Measurements from ENCODE around the gene KANK2.
"Not testable (repeated sequence)": the region's sequence is repeated elsewhere in the genome, so short reads cannot be mapped to it uniquely, and the experiment has no call there.

KANK2 gene

DNA sequence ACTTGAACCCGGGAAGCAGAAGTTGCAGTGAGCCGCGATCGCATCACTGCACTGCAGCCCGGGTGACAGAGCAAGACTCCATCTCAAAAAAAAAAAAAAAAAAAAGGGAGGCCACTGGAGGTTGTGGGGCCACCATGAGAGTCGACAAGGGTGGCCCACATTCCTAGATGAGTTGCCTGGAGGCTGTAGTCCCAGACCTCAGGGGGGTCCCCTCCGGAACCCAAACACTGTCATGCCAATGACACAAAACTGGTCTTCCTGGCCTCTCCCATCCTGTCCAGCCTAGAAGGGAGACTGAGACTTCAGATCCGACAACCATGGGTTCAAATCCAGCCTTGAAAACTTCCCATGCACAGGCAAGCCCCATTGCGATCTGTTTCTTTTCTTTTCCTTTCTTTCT, 56.4 kb downstream of the KANK2 start:
- no peak overlapping the region for H3K4me3 ChIP-seq (ENCODE audit: low read depth, low read length)
- TF ChIP-seq, protein P1, sequence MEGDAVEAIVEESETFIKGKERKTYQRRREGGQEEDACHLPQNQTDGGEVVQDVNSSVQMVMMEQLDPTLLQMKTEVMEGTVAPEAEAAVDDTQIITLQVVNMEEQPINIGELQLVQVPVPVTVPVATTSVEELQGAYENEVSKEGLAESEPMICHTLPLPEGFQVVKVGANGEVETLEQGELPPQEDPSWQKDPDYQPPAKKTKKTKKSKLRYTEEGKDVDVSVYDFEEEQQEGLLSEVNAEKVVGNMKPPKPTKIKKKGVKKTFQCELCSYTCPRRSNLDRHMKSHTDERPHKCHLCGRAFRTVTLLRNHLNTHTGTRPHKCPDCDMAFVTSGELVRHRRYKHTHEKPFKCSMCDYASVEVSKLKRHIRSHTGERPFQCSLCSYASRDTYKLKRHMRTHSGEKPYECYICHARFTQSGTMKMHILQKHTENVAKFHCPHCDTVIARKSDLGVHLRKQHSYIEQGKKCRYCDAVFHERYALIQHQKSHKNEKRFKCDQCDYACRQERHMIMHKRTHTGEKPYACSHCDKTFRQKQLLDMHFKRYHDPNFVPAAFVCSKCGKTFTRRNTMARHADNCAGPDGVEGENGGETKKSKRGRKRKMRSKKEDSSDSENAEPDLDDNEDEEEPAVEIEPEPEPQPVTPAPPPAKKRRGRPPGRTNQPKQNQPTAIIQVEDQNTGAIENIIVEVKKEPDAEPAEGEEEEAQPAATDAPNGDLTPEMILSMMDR (IDR thresholded peaks at IDR 0.05; ENCODE audit: low read depth, low read length, missing control alignments): no peak
- no peak for DNase-seq (ENCODE audit: low read depth)

DNA sequence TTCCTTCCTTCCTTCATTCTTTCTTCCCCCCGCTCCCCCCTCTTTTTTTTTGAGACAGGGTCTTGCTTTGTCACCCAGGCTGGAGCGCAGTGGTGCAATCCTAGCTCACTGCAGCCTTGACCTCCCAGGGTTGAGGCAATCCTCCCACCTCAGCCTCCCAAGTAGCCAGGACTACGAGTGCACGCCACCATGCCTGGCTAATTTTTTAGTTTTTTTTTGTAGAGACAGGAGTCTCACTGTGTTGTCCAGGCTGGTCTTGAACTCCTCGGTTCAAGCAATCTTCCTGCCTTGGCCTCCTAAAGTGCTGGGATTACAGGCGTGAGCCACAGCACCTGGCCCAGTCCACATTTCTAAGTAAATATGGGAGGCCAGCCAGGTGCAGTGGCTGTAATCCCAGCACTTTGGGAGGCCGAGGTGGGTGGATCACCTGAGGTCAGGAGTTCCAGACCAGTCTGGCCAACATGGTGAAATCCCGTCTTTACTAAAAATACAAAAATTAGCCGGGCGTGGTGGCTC, 57.3 kb downstream of the KANK2 start:
- not testable (repeated sequence) for H3K4me3 ChIP-seq (ENCODE audit: low read depth, low read length); DNase-seq (ENCODE audit: low read depth)

DNA sequence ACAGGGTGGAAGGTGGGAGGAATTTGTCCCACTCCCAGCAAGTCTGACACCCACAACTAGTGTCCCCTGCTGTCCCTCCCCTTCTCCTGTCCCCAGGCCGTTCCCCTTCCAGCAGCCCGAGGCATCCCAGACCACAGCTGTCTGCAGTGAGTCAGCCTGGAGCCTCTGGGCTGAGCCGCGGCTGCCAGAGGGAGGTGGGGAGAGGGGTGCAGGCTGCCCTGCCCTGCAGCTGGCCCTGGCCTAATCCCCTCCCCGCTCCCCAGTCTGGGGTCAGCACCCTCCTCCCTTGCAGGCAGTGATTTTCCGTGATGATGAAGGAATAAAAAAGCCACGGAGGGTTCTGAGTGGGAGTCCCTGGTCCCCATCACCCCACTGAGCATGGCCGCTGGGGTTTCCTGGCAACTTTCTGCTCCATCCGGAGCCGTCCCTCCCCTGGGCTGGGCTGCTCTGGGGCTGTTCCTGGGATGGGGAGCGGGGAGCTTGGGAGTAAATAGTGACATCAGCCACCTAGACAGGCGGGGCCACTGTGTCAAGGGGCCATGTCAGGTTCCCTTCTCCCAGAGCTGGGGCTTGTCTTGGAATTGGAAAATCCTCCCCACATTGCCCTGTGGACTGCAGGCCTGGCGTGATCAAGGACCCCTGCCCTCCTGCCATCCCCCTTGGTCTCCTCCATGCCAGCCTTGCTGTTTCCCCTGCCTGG, 58.6 kb downstream of the KANK2 start:
- DNase-seq (ENCODE audit: low read depth): no peak
- TF ChIP-seq, protein P1 (IDR thresholded peaks at IDR 0.05; ENCODE audit: low read depth, low read length, missing control alignments): no peak
- no peak overlapping the region for H3K4me3 ChIP-seq (ENCODE audit: low read depth, low read length)

DNA sequence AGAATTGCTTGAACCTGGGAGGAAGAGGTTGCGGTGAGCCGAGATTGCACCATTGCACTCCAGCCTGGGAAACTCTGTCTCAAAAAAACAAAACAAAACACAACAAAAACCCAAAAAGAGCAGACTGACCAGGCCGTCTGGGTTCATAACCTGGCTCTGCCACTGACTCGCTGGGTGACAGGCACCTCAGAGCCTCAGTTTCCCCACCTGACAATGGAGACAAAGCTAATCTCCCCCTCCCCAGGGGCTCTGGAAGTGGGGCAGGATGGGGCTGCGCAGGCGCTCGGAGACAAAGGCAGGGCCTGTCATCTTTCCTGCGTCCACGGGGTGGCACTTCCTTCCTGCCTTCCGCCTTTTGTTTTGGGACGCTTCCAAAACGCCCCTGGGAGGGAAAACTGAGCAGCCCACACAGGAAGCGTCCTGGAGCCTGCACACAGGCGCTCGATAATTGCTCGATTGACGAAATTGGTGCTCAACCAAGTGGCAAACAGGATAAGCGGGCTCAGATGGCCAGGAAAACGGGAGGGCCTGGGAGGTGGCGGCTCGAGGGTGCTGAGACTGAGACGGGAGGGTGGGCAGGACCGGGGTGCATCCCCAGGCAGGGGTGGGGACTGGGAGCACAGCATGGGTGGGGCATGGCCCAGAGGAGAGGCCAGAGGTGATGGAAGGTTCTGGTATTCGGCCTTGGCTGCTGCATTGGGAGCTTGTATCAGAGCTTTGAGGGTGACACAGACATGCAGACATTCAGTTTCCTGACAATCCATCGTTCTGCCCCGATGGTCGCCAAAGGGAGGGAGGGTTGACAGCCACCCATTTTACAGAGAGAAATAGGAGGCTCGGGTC, 59.6 kb downstream of the KANK2 start:
- H3K4me3 ChIP-seq (ENCODE audit: low read depth, low read length): peak overlapping the region; percentile 34
- TF ChIP-seq, protein P1 (IDR thresholded peaks at IDR 0.05; ENCODE audit: low read depth, low read length, missing control alignments): peak; percentile 87
- DNase-seq (ENCODE audit: low read depth): no peak

DNA sequence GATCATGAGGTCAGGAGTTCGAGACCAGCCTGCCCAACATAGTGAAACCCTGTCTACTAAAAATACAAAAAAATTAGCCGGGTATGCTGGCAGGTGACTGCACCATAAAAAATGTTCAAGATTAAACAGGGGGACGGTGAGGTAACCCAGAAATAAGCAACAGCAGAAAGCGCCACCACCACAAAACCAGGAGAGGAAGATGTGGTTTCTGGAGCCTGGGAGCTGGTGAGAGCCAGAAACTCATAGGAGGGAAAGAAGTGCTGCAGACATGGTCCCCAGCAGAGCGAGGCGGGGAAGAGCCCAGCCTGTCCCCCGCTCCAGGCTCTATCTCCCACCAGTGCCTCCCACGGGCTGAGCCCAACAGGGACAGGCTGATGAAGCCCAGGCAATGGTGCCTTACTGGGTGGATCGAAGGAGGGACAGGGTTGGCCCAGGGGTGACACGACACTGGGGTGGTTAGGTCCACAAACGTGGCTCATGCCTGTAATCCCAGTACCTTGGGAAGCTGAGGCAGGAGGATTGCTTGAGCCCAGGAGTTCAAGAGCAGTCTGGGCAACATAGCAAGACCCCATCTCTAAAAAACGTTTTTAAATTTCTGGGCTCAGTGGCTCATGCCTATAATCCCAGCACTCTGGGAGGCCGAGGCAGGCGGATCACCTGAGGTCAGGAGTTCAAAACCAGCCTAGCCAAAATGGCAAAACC, 60.8 kb downstream of the KANK2 start:
- no peak for DNase-seq (ENCODE audit: low read depth)
- TF ChIP-seq, protein P1 (IDR thresholded peaks at IDR 0.05; ENCODE audit: low read depth, low read length, missing control alignments): no peak
- no peak overlapping the region for H3K4me3 ChIP-seq (ENCODE audit: low read depth, low read length)

DNA sequence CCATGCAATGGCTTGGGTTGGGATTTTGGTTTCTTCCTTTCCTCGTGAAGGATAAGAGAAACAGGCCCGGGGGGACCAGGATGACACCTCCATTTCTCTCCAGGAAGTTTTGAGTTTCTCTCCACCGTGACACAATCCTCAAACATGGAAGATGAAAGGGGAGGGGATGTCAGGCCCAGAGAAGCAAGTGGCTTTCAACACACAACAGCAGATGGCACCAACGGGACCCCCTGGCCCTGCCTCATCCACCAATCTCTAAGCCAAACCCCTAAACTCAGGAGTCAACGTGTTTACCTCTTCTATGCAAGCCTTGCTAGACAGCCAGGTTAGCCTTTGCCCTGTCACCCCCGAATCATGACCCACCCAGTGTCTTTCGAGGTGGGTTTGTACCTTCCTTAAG, 65.9 kb downstream of the KANK2 start:
- no peak overlapping the region for H3K4me3 ChIP-seq (ENCODE audit: low read depth, low read length)
- no peak for DNase-seq (ENCODE audit: low read depth)
- TF ChIP-seq, protein P1 (IDR thresholded peaks at IDR 0.05; ENCODE audit: low read depth, low read length, missing control alignments): no peak

Measured in GM12864 (cell line).